ENCODE measurements around the gene SPIRE1.

SPIRE1 gene

DNA sequence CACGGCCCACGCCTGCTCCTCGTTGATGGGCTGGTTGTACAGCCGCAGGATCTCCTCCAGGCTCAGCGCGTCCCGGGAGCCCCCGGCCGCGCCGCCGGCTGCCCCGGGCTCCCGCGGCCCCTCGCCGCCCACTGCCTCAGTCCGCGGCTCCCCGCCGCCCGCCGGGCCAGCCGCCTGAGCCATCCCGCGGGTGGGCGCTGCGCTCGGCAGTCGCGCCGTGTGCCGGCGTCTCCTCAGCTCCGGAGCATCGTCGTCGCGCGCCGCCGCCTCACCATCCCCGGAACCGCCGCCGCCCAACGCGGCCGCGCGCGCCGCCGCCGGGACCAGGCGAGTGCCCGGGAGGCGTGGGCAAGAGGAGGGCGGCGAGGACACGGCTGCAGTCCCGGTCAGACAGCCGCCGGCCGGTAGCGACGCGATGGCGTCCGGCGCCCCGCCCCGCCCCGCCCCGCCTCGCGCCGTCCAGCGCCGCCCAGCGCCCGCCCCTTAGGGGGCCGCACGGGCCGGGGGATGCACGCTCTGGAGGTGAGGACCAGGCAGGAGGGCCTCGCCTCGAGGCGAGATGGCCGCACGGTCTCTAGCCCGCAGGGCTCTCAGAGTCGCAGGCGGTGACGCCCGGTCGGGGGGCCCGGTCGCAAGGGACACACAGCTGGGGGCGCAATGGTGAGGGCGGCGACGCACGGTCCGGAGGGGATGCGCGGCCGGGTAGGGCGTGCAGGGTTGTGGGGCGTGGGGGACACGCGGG lies at the start of gene SPIRE1:
TSS of gene SPIRE1 (minus strand) at position 424 of the 742 bp plus-strand sequence. CDS start at position 183, 241 bp downstream.
- in situ Hi-C loops (cut with MboI; ENCODE audit: low sequenced_read_pairs), result loop anchor here (25.0 kb wide), 1 partner anchor 271 kb away; the partner anchor contains the start of gene AFG3L2

- in situ Hi-C loops (cut with MboI; ENCODE audit: low sequenced_read_pairs), result no loop called here
These were observed 45.8 kb upstream of the SPIRE1 start for GRCh38 chr18:12703664-12704063.

DNA sequence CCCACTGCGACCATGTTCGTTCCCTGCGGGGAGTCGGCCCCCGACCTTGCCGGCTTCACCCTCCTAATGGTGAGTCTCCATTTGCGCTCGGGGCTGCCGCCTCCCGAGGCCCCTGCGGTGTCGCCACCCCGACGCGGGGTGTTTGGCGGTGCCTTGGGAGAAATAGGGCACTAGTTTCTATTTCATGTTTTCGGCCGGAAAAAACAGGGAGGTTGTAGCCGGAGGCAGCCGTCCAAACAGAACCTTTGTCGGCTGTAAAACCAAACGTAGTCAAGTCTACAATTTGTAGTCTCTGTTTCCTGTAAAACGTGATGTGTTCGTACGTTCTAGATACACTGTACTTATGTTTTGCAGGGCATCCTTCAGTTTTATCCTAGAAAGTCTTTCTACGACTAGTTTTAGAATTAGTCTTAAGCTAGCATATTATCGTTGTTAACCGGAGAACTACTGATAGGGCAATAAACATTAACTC lies 45.2 kb upstream of the SPIRE1 start:
- in situ Hi-C loops (cut with MboI; ENCODE audit: low sequenced_read_pairs), result no loop called here

DNA sequence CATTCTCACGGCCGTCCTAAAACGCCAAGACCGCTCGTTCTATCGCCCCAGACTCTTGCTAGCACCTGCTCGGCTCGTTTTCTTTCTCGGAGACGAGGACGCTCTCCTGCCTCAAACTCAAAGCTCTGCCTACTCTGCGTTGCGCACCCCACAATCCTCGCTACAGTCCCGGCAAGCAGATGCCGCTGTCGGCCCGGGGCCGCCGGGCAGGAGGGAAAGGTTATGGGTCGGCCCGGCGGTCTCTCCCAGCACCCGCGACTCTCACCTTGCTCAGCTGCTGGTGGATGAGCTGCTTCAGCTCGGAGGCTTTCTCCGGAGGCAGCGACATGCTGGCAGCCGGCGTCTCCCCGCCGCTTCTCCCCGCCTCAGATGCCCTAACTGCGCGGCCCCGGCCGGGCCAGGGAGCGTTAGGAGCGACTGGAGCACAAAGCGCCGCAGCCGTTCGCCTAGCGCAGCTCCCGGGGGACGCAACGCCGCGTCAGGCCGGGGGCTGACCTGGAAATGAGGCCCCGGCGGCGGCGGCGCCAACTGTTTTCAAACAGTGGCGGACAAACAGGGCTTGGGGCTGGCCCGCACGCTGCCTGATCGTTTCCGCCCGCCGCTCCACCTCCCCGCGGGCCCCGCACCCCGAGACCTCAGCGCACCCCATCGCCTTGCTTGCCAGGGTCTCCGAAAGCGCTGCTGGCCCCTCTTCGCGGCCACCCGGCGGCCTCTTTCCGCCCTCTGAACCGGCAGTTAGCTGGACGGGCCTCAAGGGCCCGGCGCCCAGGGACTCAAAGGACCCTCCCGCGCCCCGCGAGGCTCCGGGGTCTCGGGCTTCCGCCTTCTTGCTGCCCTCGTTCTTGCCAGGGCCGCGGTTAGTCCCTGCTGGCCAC lies 44.6 kb upstream of the SPIRE1 start, which contains the start of the genes CEP76 and PSMG2:
TSS of gene CEP76 (minus strand) at position 503 of the 875 bp plus-strand sequence. CDS start at position 328, 175 bp downstream.
TSS of gene PSMG2 (plus strand) at position 822 of the 875 bp plus-strand sequence. CDS start 66 bp downstream, outside the sequence.
- in situ Hi-C loops (cut with MboI; ENCODE audit: low sequenced_read_pairs), result no loop called here

- in situ Hi-C loops (cut with MboI; ENCODE audit: low sequenced_read_pairs), result no loop called here
These were observed 43.3 kb upstream of the SPIRE1 start for GRCh38 chr18:12701161-12701560.

- in situ Hi-C loops (cut with MboI; ENCODE audit: low sequenced_read_pairs), result no loop called here
These were observed 41.8 kb upstream of the SPIRE1 start for GRCh38 chr18:12699747-12700146.

- in situ Hi-C loops (cut with MboI; ENCODE audit: low sequenced_read_pairs), result no loop called here
These were observed 36.1 kb upstream of the SPIRE1 start for GRCh38 chr18:12694032-12694431.

DNA sequence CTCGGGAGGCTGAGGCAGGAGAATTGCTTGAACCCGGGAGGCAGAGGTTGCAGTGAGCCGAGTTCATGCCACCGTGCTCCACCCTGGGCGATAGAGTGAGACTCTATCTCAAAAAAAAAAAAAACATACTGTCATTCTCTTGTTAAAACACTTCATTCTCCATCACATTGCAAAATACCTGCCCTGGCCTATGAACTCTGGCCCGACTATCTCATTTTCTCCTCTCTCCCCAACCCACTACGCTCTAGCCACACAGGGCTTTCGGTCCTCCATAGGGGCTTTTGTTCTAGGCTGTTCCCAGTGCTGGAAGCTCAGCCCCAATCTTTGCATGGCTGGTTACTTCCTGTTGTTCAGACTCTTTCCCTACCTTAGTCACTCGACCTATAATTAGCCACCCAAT lies 34.3 kb upstream of the SPIRE1 start:
- in situ Hi-C loops (cut with MboI; ENCODE audit: low sequenced_read_pairs), result no loop called here

- in situ Hi-C loops (cut with MboI; ENCODE audit: low sequenced_read_pairs), result no loop called here
These were observed 31.4 kb upstream of the SPIRE1 start for GRCh38 chr18:12689256-12689850.

- in situ Hi-C loops (cut with MboI; ENCODE audit: low sequenced_read_pairs), result no loop called here
These were observed 28.2 kb upstream of the SPIRE1 start for GRCh38 chr18:12686100-12686499.

DNA sequence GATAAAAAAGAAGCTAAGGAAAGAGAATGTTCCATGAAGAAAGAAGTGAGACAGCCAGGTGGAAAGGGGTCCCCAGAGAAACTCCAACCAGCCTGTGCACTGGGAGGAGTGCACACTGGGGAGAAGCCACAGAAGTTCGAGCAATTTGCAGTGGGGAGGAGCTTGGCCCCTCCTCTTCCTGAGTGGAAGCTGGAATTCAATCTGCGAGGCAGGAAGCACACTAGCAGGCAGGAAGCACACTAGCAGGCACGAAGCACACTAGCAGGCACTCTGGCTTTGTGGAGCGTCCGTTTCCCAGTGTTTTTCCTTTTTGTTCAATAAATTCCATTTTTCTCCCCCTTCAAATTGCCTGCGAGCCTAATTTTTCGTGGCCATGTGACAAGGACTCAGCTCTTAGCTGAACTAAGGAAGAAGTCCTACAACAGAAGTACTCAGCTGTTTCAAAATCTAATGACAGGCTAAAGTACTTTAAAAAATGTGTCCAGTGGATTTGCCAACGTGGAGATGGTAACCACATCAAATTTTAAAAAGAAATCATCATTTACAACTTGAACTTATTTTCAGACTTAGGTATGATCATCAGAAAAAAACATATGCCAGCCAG lies 21.4 kb upstream of the SPIRE1 start:
- in situ Hi-C loops (cut with MboI; ENCODE audit: low sequenced_read_pairs), result no loop called here

GRCh38 chr18:12668041-12668440 lies 10.1 kb upstream of the SPIRE1 start:
- in situ Hi-C loops (cut with MboI; ENCODE audit: low sequenced_read_pairs), result loop anchor here (25.0 kb wide), 1 partner anchor 281 kb away; the partner anchor contains the start of gene AFG3L2

DNA sequence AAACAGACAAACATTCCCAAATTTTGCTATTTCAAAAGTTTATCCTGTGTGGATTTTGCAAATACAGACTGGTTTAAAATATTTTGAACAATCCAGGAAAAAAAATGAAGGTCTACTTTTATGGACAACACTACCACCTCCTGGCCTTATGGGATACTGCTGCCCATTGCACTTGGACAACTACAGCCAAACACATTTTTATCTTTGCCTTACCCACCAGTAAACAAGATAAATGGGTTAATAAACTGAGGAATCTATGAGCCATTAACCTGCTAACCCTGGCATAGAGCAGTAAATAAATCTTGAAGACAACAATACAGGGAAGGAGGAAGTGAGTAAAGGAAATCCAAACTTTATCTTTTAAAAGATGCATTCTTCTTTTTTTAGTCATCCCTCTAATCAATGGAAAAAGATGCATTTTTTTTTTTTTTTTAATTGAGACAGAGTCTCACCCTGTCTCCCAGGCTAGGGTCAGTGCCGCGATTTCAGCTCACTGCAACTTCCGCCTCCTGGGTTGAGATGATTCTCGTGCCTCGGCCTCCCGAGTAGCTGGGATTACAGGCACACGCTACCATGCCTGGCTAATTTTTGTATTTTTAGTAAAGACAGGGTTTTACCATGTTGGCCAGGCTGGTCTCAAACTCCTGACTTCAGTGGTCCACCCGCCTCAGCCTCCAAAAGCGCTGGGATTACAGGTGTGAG lies 2.1 kb upstream of the SPIRE1 start:
- in situ Hi-C loops (cut with MboI; ENCODE audit: low sequenced_read_pairs), result loop anchor here (25.0 kb wide), 1 partner anchor 273 kb away; the partner anchor contains the start of gene AFG3L2

DNA sequence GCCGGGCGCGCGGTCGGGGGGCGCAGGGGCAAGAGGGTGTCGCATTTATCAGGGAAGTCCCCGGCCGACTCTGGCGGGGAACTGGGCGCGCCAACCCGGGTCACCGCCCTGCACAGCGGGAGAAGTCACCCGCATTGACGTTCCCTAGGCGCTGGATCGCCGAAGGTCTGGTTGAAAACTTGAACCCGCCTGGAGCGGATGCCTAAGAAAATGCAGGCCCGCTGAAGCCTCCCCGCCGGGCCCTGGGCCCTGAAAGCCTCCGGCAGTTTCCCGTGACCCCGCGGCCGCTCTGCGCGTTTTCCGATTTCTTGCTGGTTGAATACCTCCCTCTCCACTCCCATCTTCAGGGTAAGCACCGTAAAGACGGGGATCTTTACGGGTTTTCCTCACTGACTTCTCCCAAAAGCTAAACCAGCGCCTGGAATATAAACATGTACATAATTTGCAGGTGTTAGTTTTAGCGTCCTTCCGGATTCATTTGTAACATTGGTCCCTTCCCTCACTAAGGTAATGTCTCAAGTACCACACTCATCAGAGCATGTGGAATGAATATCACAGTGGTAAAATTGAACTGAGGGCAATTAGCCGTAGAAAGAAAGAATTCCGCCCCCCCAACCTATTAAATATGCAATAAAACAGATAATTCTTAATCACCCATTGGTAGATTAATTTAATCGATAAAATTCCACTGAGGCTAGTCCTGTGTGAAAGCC lies 675 bp upstream of the SPIRE1 start:
- in situ Hi-C loops (cut with MboI; ENCODE audit: low sequenced_read_pairs), result loop anchor here (25.0 kb wide), 1 partner anchor 271 kb away; the partner anchor contains the start of gene AFG3L2

DNA sequence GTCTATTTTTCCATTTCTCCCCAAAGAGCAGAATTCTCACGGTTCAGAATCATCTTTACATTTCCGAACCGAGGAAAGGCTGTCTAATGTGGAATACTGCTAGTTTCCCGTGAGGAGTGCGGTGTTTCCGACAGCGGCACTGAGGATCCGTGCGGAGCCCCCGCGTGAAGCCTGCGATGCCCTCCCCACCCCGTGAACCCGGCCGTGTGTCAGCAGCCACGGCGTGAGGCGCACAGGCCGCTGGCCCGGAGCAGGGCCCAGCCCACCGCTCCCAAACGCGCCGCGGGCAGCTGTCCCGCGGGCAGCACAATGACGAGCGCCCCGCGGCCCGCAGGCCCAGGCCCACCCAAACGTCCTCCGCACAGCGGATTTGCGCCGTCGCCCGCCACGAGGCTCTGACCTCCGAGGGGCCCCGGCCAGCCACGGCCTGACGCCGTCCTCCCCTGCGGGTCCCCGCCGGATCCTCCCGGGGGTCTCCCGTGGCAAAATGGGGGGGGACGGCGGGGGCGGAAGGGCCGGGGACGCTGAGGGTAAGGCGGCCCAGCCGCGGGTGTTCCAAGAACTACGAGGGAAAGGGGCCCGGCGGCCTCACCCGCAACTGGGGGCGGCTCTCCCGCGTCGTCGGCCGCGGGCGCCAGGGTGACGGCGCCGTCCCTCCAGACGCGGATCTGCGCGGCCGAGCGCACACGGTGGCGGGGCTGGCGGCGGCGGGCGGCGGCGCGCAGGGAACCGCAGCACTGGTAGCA lies 796 bp downstream of the SPIRE1 start:
- in situ Hi-C loops (cut with MboI; ENCODE audit: low sequenced_read_pairs), result loop anchor here (25.0 kb wide), 1 partner anchor 270 kb away; the partner anchor contains the start of gene AFG3L2

DNA sequence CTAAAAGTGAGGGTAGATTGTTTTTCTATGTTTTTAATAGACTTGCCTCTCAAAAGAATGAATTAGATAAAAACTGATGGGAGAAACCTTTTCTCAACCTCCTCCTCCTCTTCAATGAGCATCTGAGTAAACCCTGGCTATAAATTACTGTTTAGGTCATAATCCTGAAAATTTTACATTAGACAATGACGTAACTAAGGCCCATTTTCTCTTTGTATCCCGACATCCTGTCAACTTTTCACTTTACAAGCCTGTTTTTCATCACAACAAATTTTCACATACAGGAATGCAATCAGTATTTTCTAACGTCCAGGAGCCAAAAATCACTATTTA lies 1.3 kb downstream of the SPIRE1 start:
- in situ Hi-C loops (cut with MboI; ENCODE audit: low sequenced_read_pairs), result loop anchor here (25.0 kb wide), 1 partner anchor 269 kb away; the partner anchor contains the start of gene AFG3L2

GRCh38 chr18:12654971-12655370 lies 2.9 kb downstream of the SPIRE1 start:
- in situ Hi-C loops (cut with MboI; ENCODE audit: low sequenced_read_pairs), result loop anchor here (25.0 kb wide), 1 partner anchor 268 kb away; the partner anchor contains the start of gene AFG3L2

DNA sequence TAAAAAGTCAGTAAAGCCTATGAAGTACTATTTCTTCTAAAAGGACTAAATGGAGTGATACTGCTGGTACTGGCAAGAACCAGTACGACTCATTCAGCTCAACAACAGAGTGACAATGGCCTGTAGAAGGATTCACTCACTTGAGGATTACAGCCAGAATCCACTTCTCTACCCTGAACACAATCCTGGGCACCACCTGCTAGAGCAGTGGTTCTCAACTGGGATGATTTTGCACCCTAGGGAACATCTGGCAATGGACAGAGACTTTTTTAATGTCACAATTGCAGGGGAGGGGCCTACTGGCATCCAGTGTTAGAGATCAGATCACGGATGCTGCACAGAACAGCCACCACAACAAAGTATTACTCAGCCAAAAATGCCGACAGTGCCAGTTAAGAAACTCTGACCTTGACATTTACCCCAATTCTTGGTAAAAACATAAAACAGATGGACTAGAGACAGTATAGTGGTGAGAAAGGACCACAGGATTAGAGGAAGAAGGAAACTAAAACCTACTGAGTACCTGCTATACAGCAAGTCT lies 5.0 kb downstream of the SPIRE1 start:
- in situ Hi-C loops (cut with MboI; ENCODE audit: low sequenced_read_pairs), result loop anchor here (25.0 kb wide), 1 partner anchor 266 kb away; the partner anchor contains the start of gene AFG3L2
